GM23338 (cell line): ENCODE results near the gene NOX5. TPM values are rescaled to one million over a fixed set of nuclear protein-coding genes. Genes with fewer than 3 reads are reported as not detected.

Experiments used
- ATAC-seq: fragments of 200-7000 bp; cut with Tn5 transposase; 3 replicates; pipeline ENCODE4 v1.9.1; 2020
- DNase-seq: peaks from one replicate; pipeline ENCODE4 v3.0.0-alpha.2; 2015; ENCODE audit warnings: low spot score
- H2AFZ ChIP-seq: fragments of 200-600 bp; sonication (generic); 2 replicates; pipeline ENCODE4 v1.8.0; 2016; ENCODE audit warnings: antibody characterized with exemption, mild to moderate bottlenecking, moderate library complexity
- H3F3A ChIP-seq: fragments of 200-600 bp; sonication (generic); replicated peaks from 2 replicates; pipeline ENCODE4 v1.8.0; 2017; ENCODE audit warnings: antibody characterized with exemption, mixed run types, low read depth
- H3K27ac ChIP-seq: fragments of 200-600 bp; sonication (generic); 2 replicates; pipeline ENCODE4 v1.6.1; 2016; ENCODE audit warnings: low read depth
- H3K27me3 ChIP-seq: fragments of 200-600 bp; sonication (generic); 2 replicates; pipeline ENCODE4 v1.8.0; 2016; ENCODE audit warnings: mild to moderate bottlenecking, mixed run types, moderate library complexity; ENCODE audit not compliant: insufficient read depth
- H3K36me3 ChIP-seq: fragments of 200-600 bp; sonication (generic); 2 replicates; pipeline ENCODE4 v1.8.0; 2016; ENCODE audit warnings: mild to moderate bottlenecking; ENCODE audit not compliant: insufficient read depth
- H3K4me1 ChIP-seq: fragments of 200-600 bp; sonication (generic); 2 replicates; pipeline ENCODE4 v1.8.0; 2016; ENCODE audit warnings: mild to moderate bottlenecking, moderate library complexity; ENCODE audit not compliant: insufficient read depth
- H3K4me2 ChIP-seq: fragments of 200-600 bp; sonication (generic); 2 replicates; pipeline ENCODE4 v1.7.1; 2017; ENCODE audit warnings: mixed run types
- H3K4me3 ChIP-seq: fragments of 200-600 bp; sonication (generic); 2 replicates; pipeline ENCODE4 v1.6.1; 2016; ENCODE audit warnings: mixed run types
- H3K79me2 ChIP-seq: fragments of 200-600 bp; sonication (generic); replicated peaks from 2 replicates; pipeline ENCODE4 v1.8.0; 2017; ENCODE audit warnings: mild to moderate bottlenecking; ENCODE audit not compliant: insufficient read depth
- H3K9me2 ChIP-seq: fragments of 200-600 bp; sonication (generic); 2 replicates; pipeline ENCODE4 v1.8.0; 2017; ENCODE audit not compliant: insufficient read depth
- H4K20me1 ChIP-seq: fragments of 200-600 bp; sonication (generic); replicated peaks from 2 replicates; pipeline ENCODE4 v1.8.0; 2017; ENCODE audit warnings: mild to moderate bottlenecking; ENCODE audit not compliant: insufficient read depth
- H3K27ac Mint-ChIP-seq: 2 replicates; pipeline ENCODE4 v1.8.0; 2020; ENCODE audit warnings: inconsistent platforms, mild to moderate bottlenecking, moderate library complexity, mixed read lengths
- H3K27me3 Mint-ChIP-seq: 3 replicates; pipeline ENCODE4 v1.8.0; 2022; ENCODE audit warnings: low read depth, mild to moderate bottlenecking, moderate library complexity, mixed read lengths, inconsistent platforms; ENCODE audit not compliant: insufficient read depth, poor library complexity
- H3K36me3 Mint-ChIP-seq: 3 replicates; pipeline ENCODE4 v1.8.0; 2021; ENCODE audit warnings: low read depth, mild to moderate bottlenecking, inconsistent platforms, moderate library complexity, mixed read lengths
- H3K4me1 Mint-ChIP-seq: 3 replicates; pipeline ENCODE4 v1.8.0; 2020; ENCODE audit warnings: mild to moderate bottlenecking, inconsistent platforms, mixed read lengths
- H3K4me3 Mint-ChIP-seq: 3 replicates; pipeline ENCODE4 v1.8.0; 2021; ENCODE audit warnings: moderate library complexity, mild to moderate bottlenecking, inconsistent platforms, mixed read lengths
- H3K9me3 Mint-ChIP-seq: 3 replicates; pipeline ENCODE4 v1.8.0; 2020; ENCODE audit warnings: moderate library complexity, mild to moderate bottlenecking, inconsistent platforms, mixed read lengths
- CREB1 ChIP-seq: fragments of 250-450 bp; sonication (Bioruptor Pico); IDR thresholded peaks from 2 replicates; pipeline ENCODE4 v1.5.0; 2020; ENCODE audit warnings: low read depth, mild to moderate bottlenecking, moderate library complexity
- CTCF ChIP-seq, 2 experiments: fragments of 200-600 bp in 1 of 2; sonication (generic) in 1 of 2; conservative IDR thresholded peaks; 2 replicates each; pipeline versions ENCODE4 v1.5.1 to v1.6.1; 2016 to 2017; ENCODE audit warnings: antibody characterized with exemption in 2 of 2, low read depth in 2 of 2, mild to moderate bottlenecking in 2 of 2, moderate library complexity in 1 of 2
- ETS1 ChIP-seq: IDR thresholded peaks from 2 replicates; pipeline ENCODE4 v1.6.1; 2016; ENCODE audit warnings: antibody characterized with exemption
- EZH2phosphoT487 ChIP-seq: fragments of 200-600 bp; sonication (generic); IDR thresholded peaks from one replicate; pipeline ENCODE4 v1.8.1; 2018; ENCODE audit warnings: antibody characterized with exemption; ENCODE audit not compliant: unreplicated experiment
- JUNB ChIP-seq: IDR thresholded peaks from one replicate; pipeline ENCODE4 v1.6.1; 2016; ENCODE audit warnings: antibody characterized with exemption; ENCODE audit not compliant: unreplicated experiment
- NANOG ChIP-seq: IDR thresholded peaks from 2 replicates; pipeline ENCODE4 v1.6.1; 2016; ENCODE audit warnings: antibody characterized with exemption, borderline replicate concordance
- POLR2AphosphoS5 ChIP-seq: IDR thresholded peaks from 2 replicates; pipeline ENCODE4 v1.6.1; 2016; ENCODE audit warnings: antibody characterized with exemption, low read depth
- REST ChIP-seq: IDR thresholded peaks from one replicate; pipeline ENCODE4 v1.6.1; 2018; ENCODE audit warnings: antibody characterized with exemption; ENCODE audit not compliant: unreplicated experiment
- ZNF331 ChIP-seq: fragments of 250-450 bp; sonication (Bioruptor Pico); IDR thresholded peaks from 2 replicates; pipeline ENCODE4 v1.5.0; 2020; ENCODE audit warnings: low read depth, mild to moderate bottlenecking, moderate library complexity
- polyA plus RNA-seq: library from polyadenylated mRNA; unstranded; fragments of >200 nt; fragmentation: Nextera tagmentation; extraction: Ambion mirVana; gene quantifications from 2 replicates; pipeline ENCODE4 v1.2.1, GENCODE V29; 2016
- total RNA-seq: library from RNA; depleted of rRNA; stranded (reverse); fragments of >200 nt; shearing (Covaris generic); gene quantifications from 2 replicates; pipeline ENCODE4 v1.2.3, GENCODE V29; 2014

The NOX5 gene
- total and polyA plus RNA-seq, 2 experiments from 2014 or later = 0.03 TPM; not detected in 1

- TF ChIP-seq REST = no peak
- TF ChIP-seq ZNF331 (CRISPR knock-in tag) = no peak
- no peak for TF ChIP-seq JUNB
- TF ChIP-seq ETS1 = no peak
- TF ChIP-seq POLR2AphosphoS5 = no peak
- no peak for TF ChIP-seq NANOG
- no peak for TF ChIP-seq EZH2phosphoT487
- TF ChIP-seq CREB1 (CRISPR knock-in tag) = no peak
- no peak for TF ChIP-seq CTCF (conservative IDR thresholded peaks at IDR 0.05; ENCODE audit: low read depth in 2 of 2)
Observed at GRCh38 chr15:69096626-69097025, 82.1 kb downstream of the NOX5 start (continued).

GRCh38 chr15:69098771-69099170 is 84.3 kb downstream of the NOX5 start:
- Histone ChIP-seq H3K4me1 (peaks cover 9% of the 10 kb centered on the region; the same call in 1 of the 2 replicates), H3K79me2 (no peaks in the 10 kb centered on the region), H4K20me1 (no peaks in the 10 kb centered on the region), H3K27ac (no peak overlapping the region), H3K4me3 (no peak overlapping the region), H3F3A (no peaks in the 10 kb centered on the region), H3K36me3 (no peaks in the 10 kb centered on the region), H3K27me3 (no peaks in the 10 kb centered on the region), H3K4me2 (no peak overlapping the region), H2AFZ (no peak overlapping the region), H3K9me2 (no peaks in the 10 kb centered on the region)
- peaks cover 10% of the 10 kb centered on the region for H3K27me3 Mint-ChIP-seq
- ATAC-seq (no peak), DNase-seq (no peak)
- no peaks in the 10 kb centered on the region; the same call in 2 of the 3 replicates for H3K9me3 Mint-ChIP-seq
- no peak for TF ChIP-seq REST
- no peak overlapping the region for H3K27ac Mint-ChIP-seq
- H3K36me3 Mint-ChIP-seq = no peaks in the 10 kb centered on the region
- peaks cover 23% of the 10 kb centered on the region for H3K4me1 Mint-ChIP-seq
- H3K4me3 Mint-ChIP-seq = no peak overlapping the region
